Glutamatergic neuron (in vitro differentiated cells): ENCODE data around the gene OR8S1. TPM values are rescaled to one million over a fixed set of nuclear protein-coding genes. Genes with fewer than 3 reads are reported as not detected.
"Not testable (repeated sequence)": the region's sequence is repeated elsewhere in the genome, so short reads cannot be mapped to it uniquely, and the experiment has no call there.

Experiments used
- DNase-seq: peaks from one replicate; pipeline ENCODE4 v3.0.0; 2022
- H3K27ac Mint-ChIP-seq: one replicate; pipeline ENCODE4 v1.8.0; 2020; ENCODE audit warnings: mild to moderate bottlenecking, mixed read lengths, inconsistent platforms; ENCODE audit not compliant: unreplicated experiment
- H3K27me3 Mint-ChIP-seq: one replicate; pipeline ENCODE4 v1.8.0; 2020; ENCODE audit warnings: mild to moderate bottlenecking, moderate library complexity, mixed read lengths, inconsistent platforms; ENCODE audit not compliant: unreplicated experiment
- H3K36me3 Mint-ChIP-seq: one replicate; pipeline ENCODE4 v1.8.0; 2020; ENCODE audit warnings: mild to moderate bottlenecking, mixed read lengths, inconsistent platforms; ENCODE audit not compliant: unreplicated experiment
- H3K4me1 Mint-ChIP-seq: one replicate; pipeline ENCODE4 v1.8.0; 2020; ENCODE audit warnings: mild to moderate bottlenecking, low read depth, mixed read lengths, inconsistent platforms; ENCODE audit not compliant: unreplicated experiment
- H3K4me3 Mint-ChIP-seq: one replicate; pipeline ENCODE4 v1.8.0; 2020; ENCODE audit warnings: mild to moderate bottlenecking, mixed read lengths, inconsistent platforms; ENCODE audit not compliant: unreplicated experiment
- H3K9me3 Mint-ChIP-seq: one replicate; pipeline ENCODE4 v1.8.0; 2020; ENCODE audit warnings: mild to moderate bottlenecking, moderate library complexity, mixed read lengths, inconsistent platforms; ENCODE audit not compliant: unreplicated experiment
- total RNA-seq: library from RNA; stranded (reverse); fragmentation: NEBNext Ultra II Directional; extraction: Animal tissue kit (Norgen Biotek cat#: 25700); gene quantifications from one replicate; pipeline ENCODE4 v1.2.1, GENCODE V29; 2021; ENCODE audit not compliant: unreplicated experiment
- TF ChIP-seq, protein P1 (sequence below): fragments of 200-600 bp; sonication (generic); IDR thresholded peaks from one replicate; pipeline ENCODE4 v1.5.0; 2021; ENCODE audit not compliant: partially characterized antibody, unreplicated experiment

The OR8S1 gene
- total RNA-seq, 1 donor from 2014 or later = not detected

DNA sequence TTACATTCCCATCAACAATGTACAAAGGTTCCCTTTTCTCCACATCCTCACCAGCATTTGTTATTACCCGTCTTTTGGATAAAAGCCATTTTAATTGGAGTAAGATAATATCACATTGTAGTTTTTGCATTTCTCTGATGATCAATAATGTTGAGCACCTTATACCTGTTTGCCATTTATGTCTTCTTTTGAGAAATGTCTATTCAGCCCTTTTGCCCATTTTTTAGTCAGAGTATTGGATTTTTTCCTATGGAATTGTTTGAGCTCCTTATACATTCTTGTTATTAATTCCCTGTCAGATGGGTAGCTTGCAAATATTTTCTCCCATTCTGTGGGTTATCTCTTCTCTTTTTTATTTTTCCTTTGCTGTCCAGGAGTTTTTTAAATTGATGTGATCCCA is 10.7 kb upstream of the OR8S1 start:
- no peak for DNase-seq
- Mint-ChIP-seq H3K36me3 (no peaks in the 10 kb centered on the region), H3K4me3 (no peak overlapping the region), H3K9me3 (peaks cover 2% of the 10 kb centered on the region), H3K27me3 (no peaks in the 10 kb centered on the region), H3K27ac (no peak overlapping the region), H3K4me1 (no peaks in the 10 kb centered on the region)
- TF ChIP-seq, protein P1, sequence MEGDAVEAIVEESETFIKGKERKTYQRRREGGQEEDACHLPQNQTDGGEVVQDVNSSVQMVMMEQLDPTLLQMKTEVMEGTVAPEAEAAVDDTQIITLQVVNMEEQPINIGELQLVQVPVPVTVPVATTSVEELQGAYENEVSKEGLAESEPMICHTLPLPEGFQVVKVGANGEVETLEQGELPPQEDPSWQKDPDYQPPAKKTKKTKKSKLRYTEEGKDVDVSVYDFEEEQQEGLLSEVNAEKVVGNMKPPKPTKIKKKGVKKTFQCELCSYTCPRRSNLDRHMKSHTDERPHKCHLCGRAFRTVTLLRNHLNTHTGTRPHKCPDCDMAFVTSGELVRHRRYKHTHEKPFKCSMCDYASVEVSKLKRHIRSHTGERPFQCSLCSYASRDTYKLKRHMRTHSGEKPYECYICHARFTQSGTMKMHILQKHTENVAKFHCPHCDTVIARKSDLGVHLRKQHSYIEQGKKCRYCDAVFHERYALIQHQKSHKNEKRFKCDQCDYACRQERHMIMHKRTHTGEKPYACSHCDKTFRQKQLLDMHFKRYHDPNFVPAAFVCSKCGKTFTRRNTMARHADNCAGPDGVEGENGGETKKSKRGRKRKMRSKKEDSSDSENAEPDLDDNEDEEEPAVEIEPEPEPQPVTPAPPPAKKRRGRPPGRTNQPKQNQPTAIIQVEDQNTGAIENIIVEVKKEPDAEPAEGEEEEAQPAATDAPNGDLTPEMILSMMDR = no peak

DNA sequence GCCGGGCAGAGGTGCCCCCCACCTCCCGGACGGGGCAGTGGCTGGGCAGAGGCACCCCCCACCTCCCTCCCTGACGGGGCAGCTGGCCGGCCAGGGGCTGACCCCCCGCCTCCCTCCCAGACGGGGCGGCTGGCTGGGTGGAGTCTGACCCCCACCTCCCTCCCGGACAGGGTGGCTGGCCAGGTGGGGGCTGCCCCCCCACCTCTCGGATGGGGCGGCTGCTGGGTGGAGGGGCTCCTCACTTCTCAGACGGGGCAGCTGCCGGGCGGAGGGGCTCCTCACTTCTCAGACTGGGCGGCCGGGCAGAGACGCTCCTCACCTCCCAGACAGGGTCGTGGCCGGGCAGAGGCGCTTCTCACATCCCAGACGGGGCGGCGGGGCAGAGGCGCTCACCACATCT is 5.1 kb upstream of the OR8S1 start:
- not testable (repeated sequence) for H3K4me1 Mint-ChIP-seq, H3K9me3 Mint-ChIP-seq, H3K36me3 Mint-ChIP-seq, H3K27ac Mint-ChIP-seq, DNase-seq, H3K27me3 Mint-ChIP-seq, H3K4me3 Mint-ChIP-seq

DNA sequence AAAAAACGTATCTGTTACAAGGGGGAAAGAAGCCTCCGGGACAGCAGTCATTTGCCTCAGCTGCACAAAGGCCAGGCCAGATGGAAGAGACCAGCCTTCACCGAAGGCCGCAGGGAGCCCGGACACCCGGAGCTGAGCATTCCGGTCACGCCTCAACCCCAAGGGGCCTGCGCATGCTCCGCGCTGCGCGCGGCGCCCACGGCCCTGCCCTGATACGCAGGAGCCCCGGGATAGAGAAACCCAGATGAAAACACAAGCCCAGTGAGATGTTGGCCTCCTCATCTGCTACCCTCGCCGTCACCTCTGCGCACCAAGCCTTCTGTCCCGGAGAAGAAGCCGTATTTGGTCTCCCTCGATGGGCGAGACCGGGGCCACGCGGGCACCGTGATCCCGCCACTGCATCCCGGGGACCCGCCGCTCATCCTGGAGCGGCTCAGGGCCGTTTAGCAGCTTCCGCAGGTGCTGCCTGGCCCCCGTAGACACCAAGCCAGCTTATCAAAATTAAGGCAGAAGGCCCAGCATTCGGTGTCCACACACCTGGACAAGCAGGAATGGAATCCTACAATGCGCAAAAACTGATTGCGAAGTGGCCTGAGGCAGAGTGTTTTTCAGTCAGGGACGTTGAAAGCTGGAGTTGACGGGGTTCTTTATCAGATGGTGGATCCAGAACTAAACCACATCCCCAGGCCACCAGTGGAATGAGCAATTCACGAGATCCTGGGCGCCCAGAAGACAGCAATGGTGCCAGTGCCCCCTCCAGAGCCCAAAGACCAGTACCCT is 2.6 kb downstream of the OR8S1 start:
- H3K4me1 Mint-ChIP-seq = no peaks in the 10 kb centered on the region

DNA sequence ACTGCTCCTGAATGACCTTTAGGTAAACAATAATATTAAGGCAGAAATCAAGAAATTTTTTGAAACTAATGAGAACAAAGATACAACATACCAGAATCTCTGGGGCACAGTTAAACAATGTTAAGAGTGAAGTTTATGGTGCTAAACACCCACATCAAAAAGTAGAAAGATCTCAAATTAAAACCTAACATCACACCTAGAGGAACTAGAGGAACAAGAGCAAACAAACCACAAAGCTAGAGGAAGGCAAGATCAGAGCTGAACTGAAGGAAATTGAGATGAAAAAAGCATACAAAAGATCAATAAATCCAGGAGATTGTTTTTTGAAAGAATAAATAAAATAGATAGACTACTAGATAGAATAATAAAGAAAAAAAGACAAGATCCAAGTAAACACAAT is 7.2 kb downstream of the OR8S1 start:
- no peak overlapping the region for H3K27ac Mint-ChIP-seq
- no peak for DNase-seq
- peaks cover 1% of the 10 kb centered on the region for H3K9me3 Mint-ChIP-seq
- H3K4me1 Mint-ChIP-seq = no peaks in the 10 kb centered on the region
- no peaks in the 10 kb centered on the region for H3K27me3 Mint-ChIP-seq
- TF ChIP-seq, protein P1 = no peak
- H3K4me3 Mint-ChIP-seq = no peak overlapping the region
- H3K36me3 Mint-ChIP-seq = no peaks in the 10 kb centered on the region

More for the DNA sequence above, 2.6 kb downstream of the OR8S1 start:
- Mint-ChIP-seq H3K4me3 (no peak overlapping the region), H3K27me3 (peaks cover 4% of the 10 kb centered on the region), H3K36me3 (no peaks in the 10 kb centered on the region), H3K27ac (no peak overlapping the region), H3K9me3 (no peaks in the 10 kb centered on the region)
- DNase-seq = no peak
- TF ChIP-seq, protein P1 = no peak

DNA sequence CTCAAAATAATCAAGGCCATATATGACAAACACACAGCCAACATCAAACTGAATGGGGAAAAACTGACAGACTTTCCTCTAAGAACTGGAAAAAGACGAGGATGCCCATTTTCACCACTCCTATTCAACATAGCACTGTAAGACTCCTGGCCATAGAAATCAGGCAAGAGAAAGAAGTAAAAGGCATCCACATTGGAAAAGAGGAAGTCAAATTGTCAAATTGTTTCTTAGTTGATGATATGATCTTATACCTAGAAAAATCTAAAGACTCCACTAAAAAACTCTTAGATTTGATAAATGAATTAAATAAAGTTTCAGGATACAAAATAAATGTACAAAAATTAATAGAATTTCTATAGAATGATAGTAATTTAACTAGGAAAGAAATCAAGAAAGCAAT is 11.2 kb downstream of the OR8S1 start:
- no peak overlapping the region for H3K27ac Mint-ChIP-seq
- H3K4me1 Mint-ChIP-seq = no peaks in the 10 kb centered on the region
- no peaks in the 10 kb centered on the region for H3K27me3 Mint-ChIP-seq
- no peak overlapping the region for H3K4me3 Mint-ChIP-seq
- H3K9me3 Mint-ChIP-seq = peaks cover 1% of the 10 kb centered on the region
- no peaks in the 10 kb centered on the region for H3K36me3 Mint-ChIP-seq
- DNase-seq = no peak
- TF ChIP-seq, protein P1 = no peak
